Heart left ventricle (tissue), 13 donors: ENCODE data around the gene LACRT.

ENCODE experiments used
- POLR2A ChIP-seq, 2 donors: fragments of 450-650 bp; IDR thresholded peaks; one replicate each; pipeline ENCODE4 v1.6.1; 2017; ENCODE audit warnings: antibody characterized with exemption in 2 of 2, mild to moderate bottlenecking in 2 of 2, moderate library complexity in 2 of 2
- TF ChIP-seq, protein P1 (sequence below), 12 donors: fragments of 200-600 bp; sonication (generic) in 4 of 12; IDR thresholded peaks; one replicate each; pipeline versions ENCODE4 v1.5.0 to v1.8.0; 2018 to 2022; ENCODE audit warnings: antibody characterized with exemption in 12 of 12, mild to moderate bottlenecking in 5 of 12
- donor health status: ischemic (EF 13 %, LVEDD 7.1; RV severe dilation, severe dysfunction).
- donor health status: DM: no; HTN: yes; CAD: no.
- donor health status: DM: no; HTN: no; CAD: no.
- donor health status: ischemic (EF 25% LVEDD 6.9; RV normal size, moderate dysfunction).
- donor health status: ischemic (EF 25% LVEDD 5.7; RV mildly dilated, moderate dysfunction).
- donor health status: ischemic (EF 35%, LVEDD 5.7; RV mildly dilated, moderate dysfunction).
- donor health status: nonischemic (EF 11% LVEDD 7.7; RV severe dilation, severe dysfunction).
- donor health status: DM: yes; HTN: yes; CAD: no.
- donor health status: PGD.
- donor health status: ischemic (EF 29% LVEDD 5.4; RV normal size, mild dysfunction).
- donor health status: nonischemic (EF 23%, LVEDD 6.1; RV moderate dilation, normal function).

GRCh38 chr12:54611715-54612149 lies 23.0 kb downstream of the LACRT start:
- TF ChIP-seq, protein P1, sequence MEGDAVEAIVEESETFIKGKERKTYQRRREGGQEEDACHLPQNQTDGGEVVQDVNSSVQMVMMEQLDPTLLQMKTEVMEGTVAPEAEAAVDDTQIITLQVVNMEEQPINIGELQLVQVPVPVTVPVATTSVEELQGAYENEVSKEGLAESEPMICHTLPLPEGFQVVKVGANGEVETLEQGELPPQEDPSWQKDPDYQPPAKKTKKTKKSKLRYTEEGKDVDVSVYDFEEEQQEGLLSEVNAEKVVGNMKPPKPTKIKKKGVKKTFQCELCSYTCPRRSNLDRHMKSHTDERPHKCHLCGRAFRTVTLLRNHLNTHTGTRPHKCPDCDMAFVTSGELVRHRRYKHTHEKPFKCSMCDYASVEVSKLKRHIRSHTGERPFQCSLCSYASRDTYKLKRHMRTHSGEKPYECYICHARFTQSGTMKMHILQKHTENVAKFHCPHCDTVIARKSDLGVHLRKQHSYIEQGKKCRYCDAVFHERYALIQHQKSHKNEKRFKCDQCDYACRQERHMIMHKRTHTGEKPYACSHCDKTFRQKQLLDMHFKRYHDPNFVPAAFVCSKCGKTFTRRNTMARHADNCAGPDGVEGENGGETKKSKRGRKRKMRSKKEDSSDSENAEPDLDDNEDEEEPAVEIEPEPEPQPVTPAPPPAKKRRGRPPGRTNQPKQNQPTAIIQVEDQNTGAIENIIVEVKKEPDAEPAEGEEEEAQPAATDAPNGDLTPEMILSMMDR (IDR thresholded peaks at IDR 0.05) = no peak
- no peak for TF ChIP-seq POLR2A (IDR thresholded peaks at IDR 0.05)
